Omental fat pad (tissue), 4 donors: Measurements from ENCODE around the gene METTL22. TPM values are rescaled to one million over a fixed set of nuclear protein-coding genes. Genes with fewer than 3 reads are reported as not detected.

Experiments used
- ATAC-seq: fragments of 150-250 bp; one replicate; pipeline ENCODE4 v1.9.1; 2016; ENCODE audit warnings: mild to moderate bottlenecking, moderate library complexity; ENCODE audit not compliant: low FRiP score
- DNase-seq: peaks from one replicate; pipeline ENCODE4 v3.0.0-alpha.2; 2019; ENCODE audit warnings: low spot score
- total RNA-seq, 4 donors: library from RNA; depleted of rRNA; stranded (reverse); fragments of >200 nt; gene quantifications; one replicate each; pipeline ENCODE4 v1.1.0, GENCODE V29; 2016
- TF ChIP-seq, protein P1 (sequence below), 3 donors: fragments of 450-650 bp; IDR thresholded peaks; one replicate each; pipeline ENCODE4 v1.5.1; 2016 to 2017; ENCODE audit warnings: antibody characterized with exemption in 3 of 3, mild to moderate bottlenecking in 3 of 3, moderate library complexity in 2 of 3

The METTL22 gene
- total RNA-seq, 4 donors from 2014 or later: 16.7 to 40.0 (median 24.5) TPM

DNA sequence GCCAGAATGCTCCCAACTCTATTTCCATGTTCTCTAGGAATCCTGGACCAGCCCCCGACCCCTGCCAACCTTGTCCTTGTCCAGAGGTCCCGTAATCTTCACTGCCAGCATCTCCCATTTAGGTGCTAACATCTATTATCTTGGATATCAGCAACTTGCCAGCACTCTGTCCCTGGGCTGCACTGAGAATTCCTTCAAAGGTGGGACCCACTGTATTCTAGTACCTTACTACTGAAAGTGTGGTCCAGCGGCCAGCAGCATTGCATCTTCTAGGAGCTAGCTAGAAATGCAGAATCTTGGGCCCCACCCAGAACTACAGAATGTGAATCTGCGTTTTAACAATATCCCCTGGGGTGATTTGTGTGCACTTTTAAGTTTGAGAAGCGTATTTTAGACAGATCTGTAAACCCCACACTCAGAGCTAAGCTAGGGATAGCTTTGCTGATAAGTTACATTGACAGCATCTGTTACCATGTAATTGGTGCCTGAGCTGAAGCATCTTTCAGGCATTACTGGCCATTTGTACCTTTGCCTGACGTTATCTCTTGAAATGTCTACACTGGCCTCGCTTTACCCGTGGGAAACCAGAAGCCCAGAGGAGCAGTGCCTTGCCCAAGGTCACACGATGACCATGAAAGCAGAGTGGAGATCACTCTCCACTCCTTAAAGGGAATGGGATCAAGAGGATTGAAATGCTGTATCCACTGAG is 61.2 kb downstream of the METTL22 start:
- no peak for DNase-seq
- TF ChIP-seq, protein P1, sequence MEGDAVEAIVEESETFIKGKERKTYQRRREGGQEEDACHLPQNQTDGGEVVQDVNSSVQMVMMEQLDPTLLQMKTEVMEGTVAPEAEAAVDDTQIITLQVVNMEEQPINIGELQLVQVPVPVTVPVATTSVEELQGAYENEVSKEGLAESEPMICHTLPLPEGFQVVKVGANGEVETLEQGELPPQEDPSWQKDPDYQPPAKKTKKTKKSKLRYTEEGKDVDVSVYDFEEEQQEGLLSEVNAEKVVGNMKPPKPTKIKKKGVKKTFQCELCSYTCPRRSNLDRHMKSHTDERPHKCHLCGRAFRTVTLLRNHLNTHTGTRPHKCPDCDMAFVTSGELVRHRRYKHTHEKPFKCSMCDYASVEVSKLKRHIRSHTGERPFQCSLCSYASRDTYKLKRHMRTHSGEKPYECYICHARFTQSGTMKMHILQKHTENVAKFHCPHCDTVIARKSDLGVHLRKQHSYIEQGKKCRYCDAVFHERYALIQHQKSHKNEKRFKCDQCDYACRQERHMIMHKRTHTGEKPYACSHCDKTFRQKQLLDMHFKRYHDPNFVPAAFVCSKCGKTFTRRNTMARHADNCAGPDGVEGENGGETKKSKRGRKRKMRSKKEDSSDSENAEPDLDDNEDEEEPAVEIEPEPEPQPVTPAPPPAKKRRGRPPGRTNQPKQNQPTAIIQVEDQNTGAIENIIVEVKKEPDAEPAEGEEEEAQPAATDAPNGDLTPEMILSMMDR (IDR thresholded peaks at IDR 0.05): no peak
- no peak for ATAC-seq

DNA sequence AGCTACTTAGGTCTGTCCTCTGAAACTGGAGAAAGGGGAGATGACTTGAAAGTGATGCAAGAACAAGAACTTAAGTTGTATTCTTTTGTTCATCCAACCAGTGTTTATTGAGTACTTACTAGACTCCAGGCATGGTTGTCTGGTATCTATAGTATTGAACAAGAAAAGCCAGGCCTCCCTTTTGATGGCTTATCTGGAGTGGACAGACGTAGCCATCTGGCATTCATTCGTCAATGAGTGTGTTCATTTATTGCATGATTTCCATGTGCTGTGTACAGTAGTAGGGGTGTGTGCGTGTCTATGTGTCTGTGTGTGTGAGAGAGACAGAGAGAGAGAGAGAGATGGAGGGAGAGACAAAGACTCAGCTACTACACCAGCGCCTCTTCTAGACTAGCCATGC is 62.1 kb downstream of the METTL22 start:
- ATAC-seq: no peak
- TF ChIP-seq, protein P1 (IDR thresholded peaks at IDR 0.05): no peak
- DNase-seq: no peak

DNA sequence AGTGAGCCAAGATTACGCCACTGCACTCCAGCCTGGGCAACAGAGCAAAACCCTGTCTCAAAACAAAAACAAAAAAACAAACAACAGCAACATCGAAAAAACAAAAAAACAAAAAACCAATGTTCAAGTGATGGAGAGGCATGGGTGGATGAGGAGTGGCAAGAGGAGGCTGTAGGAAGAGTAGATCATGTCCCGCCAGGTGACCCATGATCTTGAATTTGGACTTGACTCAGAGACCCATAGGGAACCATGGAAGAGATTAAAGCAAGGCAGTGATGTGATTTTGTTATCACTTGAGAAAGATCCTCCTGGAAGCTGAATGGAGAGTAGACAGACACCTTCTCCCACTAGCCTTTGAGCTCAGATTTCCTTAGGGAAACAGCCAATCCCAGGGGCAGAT is 64.1 kb downstream of the METTL22 start:
- no peak for DNase-seq
- ATAC-seq: no peak
- TF ChIP-seq, protein P1 (IDR thresholded peaks at IDR 0.05): no peak

DNA sequence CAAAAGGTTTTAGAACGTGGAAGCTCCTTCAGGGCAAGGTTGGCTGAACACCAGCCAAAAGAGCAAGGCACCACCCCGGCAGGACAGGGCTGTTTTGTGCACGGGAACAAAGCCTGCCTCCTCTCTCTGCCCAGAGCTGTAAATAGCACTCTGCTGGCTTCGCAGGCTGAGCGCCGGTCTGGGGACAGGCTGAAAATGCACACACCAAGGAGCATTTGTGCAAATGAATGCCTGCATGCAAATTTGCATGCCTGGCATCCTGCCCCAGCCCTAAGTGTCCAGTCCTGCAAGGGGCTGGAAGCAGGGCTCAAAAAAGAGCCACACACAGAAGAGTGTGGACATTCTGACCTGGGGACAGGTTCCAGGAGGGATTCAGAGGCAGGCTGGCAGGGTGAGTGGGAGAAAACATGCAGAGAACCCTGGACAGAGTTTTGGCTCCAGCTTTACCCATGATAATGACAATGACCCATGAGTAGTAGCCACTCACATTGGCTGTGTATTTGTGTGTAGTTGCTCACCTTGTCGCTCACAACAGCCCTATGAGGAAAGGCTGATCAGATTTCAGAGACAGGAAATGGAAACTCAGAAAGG is 64.6 kb downstream of the METTL22 start:
- no peak for ATAC-seq
- no peak for DNase-seq
- TF ChIP-seq, protein P1 (IDR thresholded peaks at IDR 0.05): no peak

DNA sequence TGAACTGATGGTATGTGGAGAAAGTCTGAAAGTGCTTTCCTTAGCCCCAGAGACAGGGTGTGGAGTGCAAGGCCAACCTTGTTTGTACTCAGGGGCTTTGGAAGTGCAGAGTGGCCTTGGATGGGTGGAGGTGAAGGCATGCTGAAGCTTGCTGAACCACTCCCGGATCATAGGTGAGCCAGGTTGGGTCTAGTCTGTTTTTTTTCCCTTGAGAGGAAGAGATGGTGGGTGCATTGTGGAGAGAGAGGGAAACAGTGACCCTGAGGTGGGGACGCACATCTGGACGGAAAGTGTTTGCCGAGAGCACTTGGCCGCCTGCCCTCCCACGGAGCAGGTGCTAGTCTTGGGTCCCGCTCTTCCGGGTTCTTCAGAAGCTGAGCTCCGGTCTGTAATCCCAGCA is 65.4 kb downstream of the METTL22 start:
- TF ChIP-seq, protein P1 (IDR thresholded peaks at IDR 0.05): no peak
- no peak for DNase-seq
- no peak for ATAC-seq

DNA sequence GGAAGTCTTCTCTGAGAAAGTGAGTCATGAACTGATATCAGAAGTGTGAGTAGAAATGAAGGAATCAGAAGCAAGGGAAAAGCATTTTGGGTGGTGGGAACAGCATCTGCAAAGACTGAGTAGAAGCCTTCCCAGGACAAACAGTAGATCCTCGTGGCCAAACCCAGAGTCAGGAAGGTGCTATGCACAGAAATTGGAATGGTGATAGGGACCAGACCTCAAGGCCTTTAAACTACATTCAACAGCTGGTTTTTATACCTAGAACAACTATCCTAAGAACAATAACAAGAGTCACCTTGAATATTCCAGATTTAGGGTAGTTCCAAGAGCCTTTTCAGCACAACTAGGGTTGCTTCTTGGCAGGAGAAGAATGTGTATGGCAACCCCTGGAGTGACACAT is 68.2 kb downstream of the METTL22 start:
- no peak for ATAC-seq
- TF ChIP-seq, protein P1 (IDR thresholded peaks at IDR 0.05): no peak
- no peak for DNase-seq

DNA sequence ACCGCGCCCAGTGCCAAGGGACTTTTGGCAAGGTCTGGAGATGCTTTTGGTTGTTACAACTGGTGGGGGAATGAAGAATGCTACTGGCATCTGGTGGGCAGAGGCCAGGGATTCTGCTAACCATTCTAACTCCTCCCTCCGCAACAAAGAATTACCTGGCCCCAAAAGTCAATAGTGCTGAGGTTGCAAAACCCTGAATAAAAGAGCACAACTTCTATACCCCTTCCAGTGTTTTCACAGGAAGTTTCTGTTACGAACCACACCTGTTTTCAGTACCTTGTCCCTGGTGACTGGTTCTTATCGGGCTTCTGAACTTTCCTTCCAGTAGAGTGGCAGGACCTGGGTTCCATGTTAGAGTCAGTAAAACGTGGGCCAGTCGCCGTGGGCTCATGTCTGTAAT is 70.2 kb downstream of the METTL22 start:
- ATAC-seq (no peak), DNase-seq (no peak)
- TF ChIP-seq, protein P1 (IDR thresholded peaks at IDR 0.05): no peak
